GM19238 (cell line): Measurements from ENCODE around the gene KLHL6.
"Not testable (repeated sequence)": the region's sequence is repeated elsewhere in the genome, so short reads cannot be mapped to it uniquely, and the experiment has no call there.

Experiments used
- DNase-seq: peaks from one replicate; pipeline ENCODE4 v3.0.0; 2011; ENCODE audit warnings: low spot score; ENCODE audit not compliant: insufficient read length

Gene KLHL6

DNA sequence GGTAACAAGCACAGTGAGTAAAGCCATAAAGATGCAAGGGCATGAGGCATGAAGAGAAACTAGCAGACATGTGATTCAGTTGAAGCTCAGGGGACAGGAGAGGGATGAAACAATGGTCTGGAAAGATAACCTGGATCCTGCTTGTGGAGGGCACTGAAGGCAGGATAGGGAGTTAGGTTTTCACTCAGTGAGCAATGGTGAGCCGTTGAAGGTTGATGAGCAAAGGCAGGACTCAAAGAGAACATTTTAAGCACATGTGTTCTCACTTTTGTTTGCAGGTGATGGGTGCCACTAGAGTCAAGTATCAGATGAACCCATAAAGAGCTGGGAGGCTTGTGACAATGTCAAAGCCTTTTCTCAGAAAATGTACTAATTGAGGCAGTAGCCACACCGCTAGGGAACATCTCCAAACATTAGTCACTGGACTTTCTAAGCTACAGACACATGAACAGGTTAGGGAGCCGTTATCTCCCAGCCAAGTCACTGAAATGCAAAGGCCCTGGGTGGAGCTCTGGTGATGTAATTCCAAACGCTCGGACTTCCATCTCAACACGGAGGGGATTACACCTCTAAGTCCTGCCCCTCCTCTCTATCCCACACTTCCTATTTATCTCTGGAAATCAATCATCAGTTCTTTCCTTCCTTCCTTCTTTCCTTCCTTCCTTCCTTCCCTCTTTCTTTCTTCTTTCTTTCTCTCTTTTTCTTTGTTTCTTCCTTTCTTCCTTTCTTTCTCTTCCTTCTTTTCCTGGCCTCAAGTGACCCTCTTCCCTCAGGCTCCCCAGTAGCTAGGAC, 22.7 kb downstream of the KLHL6 start:
- DNase-seq = no peak

DNA sequence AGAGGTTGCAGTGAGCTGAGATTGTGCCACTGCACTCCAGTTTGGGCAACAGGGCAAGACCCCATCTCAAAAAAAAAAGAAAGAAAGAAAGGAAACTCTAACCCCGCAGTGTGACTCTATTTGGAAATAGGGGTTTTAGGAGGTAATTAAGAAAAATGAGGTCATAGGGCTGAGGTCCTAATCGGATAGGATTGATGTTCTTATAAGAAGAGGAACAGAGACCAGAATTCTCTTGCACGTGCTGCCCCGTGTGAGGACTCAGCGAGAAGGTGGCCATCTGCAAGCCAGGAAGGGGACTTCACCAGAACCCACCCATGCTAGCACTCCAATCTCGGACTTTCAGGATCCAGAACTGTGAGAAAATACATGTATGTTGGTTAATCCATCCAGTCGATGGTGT, 25.8 kb downstream of the KLHL6 start:
- DNase-seq = no peak

DNA sequence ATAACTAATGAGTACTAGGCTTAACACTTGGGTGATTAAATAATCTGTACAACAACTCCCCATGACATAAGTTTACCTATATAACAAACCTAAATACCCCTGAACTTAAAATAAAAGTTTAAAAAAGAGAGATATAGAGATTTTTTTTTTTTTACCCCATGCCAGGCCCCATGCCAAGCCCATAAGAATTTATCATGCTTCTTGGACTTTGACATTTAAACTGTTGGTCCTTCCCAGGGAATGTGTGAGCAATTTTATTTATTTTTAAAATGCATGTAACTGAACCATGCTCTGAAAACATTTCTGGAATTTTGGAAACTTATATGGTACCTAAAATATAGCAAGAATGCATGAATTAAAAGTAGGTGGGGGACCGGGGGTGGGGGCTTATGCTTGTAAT, 26.3 kb downstream of the KLHL6 start:
- DNase-seq = no peak

DNA sequence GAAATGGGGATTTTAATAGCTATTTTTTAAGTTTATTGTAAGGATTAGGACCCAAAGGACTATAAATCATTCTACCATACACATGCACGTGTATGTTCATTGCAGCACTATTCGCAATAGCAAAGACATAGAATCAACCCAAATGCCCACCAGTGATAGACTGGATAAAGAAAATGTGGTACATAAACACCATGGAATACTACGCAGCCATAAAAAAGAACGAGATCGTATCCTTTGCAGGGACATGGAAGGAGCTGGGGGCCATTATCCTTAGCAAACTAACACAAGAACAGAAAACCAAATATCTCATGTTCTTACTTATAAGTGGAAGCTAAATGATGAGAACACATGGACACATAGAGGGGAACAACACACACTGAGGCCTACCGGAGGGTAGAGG, 26.7 kb downstream of the KLHL6 start:
- DNase-seq = not testable (repeated sequence)

DNA sequence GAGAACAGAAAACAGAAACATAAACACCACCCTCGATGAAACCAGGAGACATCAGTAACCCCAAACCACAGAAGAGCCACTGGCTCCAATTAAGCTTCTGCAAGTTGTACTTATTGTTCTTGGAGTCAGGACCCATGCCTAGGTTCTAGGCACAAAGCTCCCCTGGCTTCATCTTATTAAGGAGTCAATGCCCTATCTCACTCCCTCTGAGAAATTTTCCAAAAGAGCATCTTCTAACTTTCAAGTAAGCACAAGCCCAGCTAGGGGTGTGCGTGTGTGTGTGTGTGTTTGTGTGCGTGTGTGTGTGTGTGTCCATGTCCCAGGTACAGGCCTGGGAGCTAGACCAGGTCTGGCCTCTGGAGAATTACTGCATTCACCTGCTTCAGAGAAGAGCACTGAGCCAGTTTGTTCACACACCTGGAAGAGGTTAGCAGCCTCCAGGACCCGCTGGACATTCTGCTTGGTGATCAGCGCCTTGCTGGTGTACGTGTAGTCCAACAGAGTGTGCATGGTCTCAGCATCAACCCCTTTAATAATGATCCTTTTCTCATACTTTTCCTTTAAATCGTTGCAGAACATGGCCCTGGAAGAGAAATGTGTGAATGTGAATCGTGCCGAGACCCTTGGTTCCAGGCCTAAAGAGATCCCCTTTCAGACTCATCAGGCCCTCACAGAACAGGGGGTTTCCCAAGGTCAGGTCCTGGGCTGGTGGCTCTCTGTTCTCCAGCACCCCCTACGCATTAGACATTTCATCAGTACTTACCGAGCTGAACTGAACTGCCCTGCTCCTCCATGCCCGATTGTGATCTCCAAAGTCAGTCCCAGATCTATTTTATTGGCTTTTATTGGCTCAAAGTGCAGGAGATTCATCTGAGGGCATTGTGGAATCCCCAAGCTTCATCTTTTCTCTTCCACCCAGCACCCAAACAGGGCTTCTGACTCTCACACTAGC, 27.8 kb downstream of the KLHL6 start:
- DNase-seq = peak; percentile 49

DNA sequence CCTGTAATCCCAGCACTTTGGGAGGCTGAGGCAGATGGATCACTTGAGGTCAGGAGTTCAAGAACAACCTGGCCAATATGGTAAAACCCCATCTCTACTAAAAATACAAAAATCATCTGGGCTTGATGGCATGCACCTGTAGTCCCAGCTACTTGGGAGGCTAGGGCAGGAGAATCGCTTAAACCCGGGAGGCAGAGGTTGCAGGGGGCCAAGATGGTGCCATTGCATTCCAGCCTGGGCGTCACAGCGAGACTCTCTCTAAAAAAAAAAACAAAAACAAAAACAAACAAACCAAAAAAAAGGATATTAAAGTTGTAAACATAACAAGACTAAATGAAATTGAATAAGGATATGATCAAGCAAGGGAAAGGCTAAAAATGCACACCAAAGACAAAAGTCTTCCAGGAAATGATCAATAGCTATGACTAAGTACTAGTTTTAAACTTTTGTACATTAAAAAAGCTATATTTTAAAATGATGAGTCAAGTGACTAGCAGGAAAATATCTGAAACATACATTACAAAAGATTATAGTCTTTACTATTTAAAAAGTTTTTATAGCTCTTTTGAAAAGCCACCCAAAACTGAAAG, 28.6 kb downstream of the KLHL6 start:
- no peak for DNase-seq

DNA sequence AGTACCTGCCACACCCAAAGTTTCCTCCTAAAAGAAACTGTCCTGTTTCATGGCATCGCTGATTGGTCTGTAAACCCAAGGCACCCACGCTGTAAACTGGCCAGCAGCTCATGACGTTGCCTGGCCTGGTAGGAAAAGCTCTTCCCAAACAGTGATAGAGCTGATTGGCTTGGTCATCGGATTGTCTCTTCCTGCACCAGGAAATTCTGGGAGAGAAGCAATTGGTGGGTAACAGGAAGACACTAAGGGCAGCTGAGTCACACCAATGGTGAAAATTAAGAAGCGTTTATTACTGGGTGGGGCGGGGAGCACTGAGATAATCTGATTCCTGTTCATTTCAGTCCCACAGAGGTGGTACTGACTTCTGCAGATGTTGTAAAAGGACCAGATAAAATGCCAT, 31.0 kb downstream of the KLHL6 start:
- no peak for DNase-seq

DNA sequence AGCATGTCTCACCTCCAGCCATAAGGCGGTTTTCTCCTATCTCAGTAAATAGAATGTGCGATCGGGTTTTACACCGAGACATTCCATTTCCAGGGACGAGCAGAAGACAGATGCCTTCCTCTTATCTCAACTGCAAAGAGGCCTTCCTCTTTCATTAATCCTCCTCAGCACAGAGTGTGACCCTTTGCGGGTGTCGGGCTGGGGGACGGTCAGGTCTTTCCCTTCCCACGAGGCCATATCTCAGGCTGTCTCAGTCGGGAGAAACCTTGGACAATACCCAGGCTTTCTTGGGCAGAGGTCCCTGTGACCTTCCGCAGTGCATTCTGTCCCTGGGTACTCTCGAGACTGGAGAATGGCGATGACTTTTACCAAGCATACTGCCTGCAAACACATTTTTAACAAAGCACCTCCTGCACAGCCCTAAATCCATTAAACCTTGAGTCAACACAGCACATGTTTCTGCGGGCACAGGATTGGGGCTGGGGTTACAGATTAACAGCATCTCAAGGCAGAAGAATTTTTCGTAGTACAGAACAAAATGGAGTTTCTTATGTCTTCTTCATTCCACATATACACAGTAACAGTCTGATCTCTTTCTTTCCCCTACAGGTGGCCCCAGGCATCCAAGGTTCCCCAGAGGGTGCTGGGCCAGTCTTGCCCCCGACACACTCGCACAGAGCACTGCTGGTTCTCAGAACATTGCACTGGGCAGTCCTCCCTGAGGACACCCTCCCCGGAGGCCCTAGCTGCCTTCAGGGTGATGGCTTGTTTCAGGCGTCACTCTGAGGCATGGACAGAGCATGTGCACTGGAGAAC, 34.6 kb downstream of the KLHL6 start:
- DNase-seq = not testable (repeated sequence)

DNA sequence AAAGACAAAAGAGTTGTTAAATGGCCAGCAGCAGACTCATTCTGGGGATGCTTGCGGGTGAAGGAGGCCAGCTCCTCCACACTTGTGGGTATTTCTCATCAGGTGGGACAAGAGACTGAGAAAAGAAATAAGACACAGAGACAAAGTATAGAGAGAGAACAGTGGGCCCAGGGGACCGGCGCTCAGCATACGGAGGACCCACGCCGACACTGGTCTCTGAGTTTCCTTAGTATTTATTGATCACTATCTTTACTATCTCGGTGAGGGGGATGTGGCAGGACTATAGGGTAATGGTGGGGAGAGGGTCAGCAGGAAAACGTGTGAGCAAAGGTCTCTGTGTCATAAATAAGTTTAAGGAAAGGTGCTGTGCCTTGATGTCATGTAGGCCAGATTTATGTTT, 35.2 kb downstream of the KLHL6 start:
- not testable (repeated sequence) for DNase-seq

DNA sequence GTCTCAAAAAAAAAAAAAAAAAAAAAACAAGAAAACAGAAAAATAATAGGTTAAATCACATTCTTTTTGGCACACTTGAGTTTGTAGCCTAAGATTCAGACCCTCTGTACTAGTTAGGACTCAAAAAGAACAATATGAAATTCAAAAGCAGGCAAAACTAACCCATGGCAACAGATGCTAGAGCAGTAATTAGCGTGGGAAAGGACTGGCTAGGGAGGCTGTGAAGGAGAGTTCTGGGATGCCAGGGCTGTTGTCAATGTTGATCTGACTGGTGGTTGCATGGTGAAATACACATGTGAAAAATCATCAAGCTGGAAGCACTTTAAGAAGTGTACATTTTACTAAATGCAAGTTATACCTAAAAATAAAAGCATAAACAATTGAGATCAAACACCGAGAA, 35.6 kb downstream of the KLHL6 start:
- DNase-seq = no peak

DNA sequence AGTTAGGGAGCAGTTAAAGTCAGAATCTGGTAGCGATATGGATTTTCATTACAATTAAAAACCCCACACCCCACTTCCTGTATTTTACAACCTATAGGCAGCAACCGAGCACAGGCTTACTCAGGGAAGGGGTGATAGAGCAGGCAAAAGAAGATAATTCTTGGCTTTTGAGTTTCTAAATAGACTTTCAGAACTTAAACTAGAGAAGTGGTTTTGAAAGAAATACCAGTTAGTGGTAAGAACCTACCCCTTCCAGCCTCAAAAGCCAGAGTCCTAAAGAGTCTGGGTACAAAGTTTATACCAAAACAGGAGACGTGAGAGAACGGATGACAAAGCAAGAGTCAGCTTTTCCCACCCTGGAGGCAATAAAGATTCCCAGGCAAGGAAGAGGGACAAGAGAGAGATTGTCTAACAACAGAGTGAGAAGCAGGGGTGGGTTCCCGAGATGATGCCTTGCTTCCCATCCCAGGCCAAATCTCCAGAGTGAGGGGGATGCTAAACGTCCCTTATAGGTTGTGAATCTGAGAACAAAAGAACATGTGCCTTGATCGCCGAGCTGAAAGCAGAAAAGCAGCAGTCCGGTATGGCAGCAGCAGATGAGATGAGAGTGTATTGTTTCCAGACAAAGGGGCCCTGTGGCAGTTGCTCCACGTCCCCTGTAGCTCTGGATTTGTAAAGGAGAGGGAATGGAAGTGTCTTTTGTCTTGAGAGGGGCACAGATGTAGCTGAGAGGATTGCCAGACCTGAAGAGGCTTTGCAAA, 36.8 kb downstream of the KLHL6 start:
- no peak for DNase-seq

DNA sequence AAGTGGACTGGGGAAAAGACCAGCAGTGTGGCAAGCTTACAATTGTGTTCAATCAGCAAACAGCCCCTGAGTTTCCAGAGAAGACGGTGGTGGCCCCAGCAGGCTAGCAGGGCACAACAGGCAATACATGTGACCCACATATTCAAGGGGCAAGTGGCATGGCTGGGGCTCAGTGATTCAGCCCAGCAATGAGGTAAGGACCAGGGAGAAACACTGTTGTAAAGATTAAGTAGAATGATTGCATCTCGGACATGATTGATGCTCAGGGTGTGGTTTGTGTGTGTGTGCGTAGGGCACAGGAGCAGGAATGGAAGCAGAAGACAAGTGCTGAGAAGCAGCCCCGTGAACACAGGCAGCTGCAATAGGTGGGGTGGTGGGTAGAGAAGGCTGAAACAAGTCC, 37.9 kb downstream of the KLHL6 start:
- DNase-seq = no peak

DNA sequence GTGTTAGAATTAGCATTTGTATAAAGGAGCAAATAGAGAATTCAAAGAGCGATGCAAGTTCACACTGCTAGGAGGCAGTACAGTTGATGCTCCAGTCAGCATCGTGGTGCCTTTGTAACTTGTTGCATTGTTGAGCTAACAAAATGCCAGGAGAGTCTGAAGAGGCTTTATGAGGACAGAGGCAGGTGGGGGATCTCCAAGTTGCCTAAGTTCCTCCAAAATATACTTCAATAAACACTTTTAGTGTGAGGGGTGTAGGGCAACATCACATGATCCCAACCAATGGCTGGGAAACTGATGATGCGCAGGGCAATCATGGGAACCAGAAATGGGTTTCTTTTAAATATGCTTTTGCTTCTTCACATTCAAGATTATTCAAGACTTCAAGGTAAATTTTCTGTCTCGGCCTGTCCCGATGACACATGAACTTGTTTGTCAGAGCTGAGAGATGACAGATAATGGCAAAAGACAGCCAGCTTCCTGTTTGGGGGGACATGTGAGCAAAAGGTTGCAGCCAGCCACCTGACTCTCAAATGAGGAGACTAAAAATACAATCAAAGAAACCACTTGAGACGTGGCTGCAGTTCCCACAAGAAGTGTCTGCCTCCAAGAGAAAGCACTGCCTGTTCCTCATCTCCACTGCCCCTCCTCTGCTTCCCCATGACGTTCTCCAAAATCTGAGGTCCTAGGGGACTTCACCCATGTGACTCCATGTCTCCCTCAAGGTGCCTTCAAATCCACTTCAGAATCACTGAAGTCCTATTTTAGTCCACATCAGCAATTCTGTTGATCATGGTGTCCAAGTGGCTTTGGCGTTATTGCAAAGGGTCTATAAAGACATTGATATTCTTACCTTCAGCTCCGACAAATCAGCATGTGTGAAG, 39.3 kb downstream of the KLHL6 start:
- DNase-seq = no peak

DNA sequence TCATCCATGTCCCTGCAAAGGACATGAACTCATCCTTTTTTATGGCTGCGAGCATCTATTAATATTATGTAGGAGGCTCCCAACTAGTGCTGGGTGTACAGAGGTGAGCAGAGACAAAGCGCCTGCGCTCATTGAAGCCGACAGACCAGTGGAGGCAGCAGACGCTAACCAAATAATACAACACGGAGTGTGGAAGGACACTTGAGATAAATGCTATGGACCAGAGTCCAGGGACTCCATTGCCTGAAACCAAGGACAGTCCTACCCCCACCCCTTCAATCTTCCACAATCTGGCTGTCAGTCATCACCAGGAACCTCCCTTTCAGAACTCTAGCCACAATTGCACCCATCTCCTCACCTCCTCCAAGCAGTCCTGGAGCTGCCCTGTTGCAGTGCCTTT, 41.5 kb downstream of the KLHL6 start:
- no peak for DNase-seq

DNA sequence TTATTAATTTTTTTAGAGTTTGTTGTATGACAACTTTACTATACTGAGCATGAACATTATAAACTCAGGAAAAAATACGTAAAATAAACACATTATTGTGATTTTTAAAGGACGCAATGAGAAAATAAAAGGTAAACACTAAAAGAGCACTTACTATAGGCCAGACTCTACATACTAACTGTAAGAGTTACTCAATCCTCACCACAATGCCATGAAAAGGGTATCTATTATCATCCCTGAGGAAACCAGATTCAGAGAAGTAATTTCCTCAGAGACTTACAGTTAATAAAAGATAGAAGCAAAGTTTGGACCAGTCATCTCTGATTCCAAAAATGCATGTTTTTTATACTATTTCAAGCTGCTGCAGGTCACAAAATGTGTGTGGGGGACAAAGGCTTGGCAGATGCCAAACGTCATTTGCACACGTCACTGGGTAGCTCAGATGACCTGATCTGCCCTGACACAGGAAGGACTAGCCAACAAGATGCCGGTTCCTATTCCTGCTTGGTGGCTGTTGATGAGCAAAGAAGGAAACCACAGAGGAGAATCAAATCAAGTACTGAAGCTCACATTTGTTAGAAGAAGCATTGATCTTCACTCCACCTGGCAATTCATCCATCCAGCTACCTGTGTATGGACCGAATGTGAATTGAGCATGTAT, 42.3 kb downstream of the KLHL6 start:
- no peak for DNase-seq

DNA sequence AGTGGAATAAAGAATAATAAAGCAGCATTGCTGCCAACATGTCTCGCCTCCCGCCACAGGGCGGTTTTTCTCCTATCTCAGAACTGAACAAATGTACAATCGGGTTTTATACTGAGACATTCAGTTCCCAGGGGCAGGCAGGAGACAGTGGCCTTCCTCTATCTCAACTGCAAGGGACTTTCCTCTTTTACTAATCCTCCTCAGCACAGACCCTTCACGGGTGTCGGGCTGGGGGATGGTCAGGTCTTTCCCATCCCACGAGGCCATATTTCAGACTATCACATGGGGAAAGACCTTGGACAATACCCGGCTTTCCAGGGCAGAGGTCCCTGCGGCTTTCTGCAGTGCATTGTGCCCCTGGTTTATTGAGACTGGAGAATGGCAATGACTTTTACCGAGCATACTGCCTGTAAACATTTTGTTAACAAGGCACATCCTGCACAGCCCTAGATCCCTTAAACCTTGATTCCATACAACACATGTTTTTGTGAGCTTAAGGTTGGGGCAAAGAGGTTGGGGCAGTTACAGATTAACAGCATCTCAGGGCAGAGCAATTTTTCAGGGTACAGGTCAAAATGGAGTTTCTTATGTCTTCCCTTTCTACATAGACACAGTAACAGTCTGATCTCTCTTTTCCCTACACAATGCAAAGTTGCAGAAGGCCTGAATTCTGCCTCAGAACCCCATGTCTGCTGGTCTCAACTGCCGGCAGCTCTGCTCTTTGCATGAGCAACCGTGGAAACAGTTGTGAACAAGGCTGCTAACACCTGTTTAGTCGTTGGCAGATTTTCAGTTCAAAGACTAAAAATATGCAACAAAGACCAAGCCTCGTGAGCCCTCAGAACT, 44.0 kb downstream of the KLHL6 start:
- DNase-seq = not testable (repeated sequence)

DNA sequence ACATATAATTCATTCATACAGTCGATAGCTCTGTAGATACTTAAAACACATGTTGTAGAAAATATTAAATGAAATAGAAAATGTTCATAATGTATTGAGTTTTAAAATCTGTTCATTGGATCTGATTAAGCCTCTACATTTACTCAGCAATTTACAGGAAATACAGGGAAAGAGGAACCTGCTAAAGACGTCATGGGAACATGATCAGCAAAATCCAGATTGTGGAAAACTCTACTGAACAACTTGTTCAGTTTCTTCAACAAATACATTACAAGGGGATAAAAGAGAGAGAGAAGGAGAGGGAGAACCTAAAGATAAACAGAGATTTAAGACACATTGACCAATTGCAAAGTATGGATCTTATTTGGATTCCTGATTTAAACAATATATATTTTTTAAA, 46.7 kb downstream of the KLHL6 start:
- DNase-seq = no peak

DNA sequence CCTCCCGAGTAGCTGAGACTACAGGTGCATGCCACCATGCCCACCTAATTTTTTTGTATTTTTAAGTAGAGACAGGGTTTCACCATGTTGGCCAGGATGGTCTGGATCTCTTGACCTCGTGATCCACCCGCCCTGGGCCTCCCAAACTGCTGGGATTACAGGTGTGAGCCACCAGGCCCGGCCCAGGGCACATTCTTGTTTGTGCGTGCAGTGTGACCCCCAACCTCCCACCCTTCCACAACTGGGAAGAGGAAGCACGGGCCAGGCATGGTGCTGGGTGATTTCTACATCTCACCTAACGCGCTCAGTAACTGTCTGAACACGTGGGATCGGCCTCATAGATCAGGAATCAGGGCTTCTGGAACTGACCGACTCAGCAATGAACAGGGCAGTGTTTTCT, 48.0 kb downstream of the KLHL6 start:
- no peak for DNase-seq
